ENCODE measurements around the gene HMGN3. TPM values are rescaled to one million over a fixed set of nuclear protein-coding genes. Genes with fewer than 3 reads are reported as not detected.

Gene HMGN3
- total RNA-seq, 1 experiment from 2014 or later: 183 TPM

DNA sequence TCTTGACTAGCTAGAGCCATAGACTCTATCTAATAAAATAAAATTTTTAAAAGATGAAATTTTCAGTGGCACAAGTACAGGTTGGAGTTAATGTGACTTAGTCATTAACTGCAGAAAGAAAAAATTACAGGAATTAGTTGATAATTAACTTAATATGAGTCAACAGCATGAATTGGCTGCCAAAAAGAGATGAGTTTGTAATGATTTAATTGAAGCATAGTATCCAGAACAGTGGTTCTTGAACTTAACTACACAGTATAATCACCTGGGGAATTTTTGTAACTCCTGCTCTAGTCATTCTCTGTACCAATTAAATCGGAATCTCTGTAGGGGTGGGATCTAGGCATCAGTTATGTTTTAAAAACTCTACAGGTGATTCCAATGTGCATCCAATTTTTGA lies 46.3 kb upstream of the HMGN3 start:
- Histone ChIP-seq H3K27ac (ENCODE audit: insufficient read length, low read depth, low read length) (no peak overlapping the region), H3K18ac (ENCODE audit: insufficient read length, low read depth, low read length) (no peak overlapping the region), H2BK5ac (ENCODE audit: insufficient read length, low read length) (no peak overlapping the region), H4K91ac (ENCODE audit: insufficient read length, low read depth, low read length) (no peak overlapping the region), H3K4me2 (ENCODE audit: insufficient read depth, insufficient read length, low read length) (no peak overlapping the region), H3K23ac (ENCODE audit: insufficient read length, low read depth, low read length) (no peak overlapping the region), H3K9me3 (ENCODE audit: control insufficient read depth, low read depth, low read length) (no peaks in the 10 kb centered on the region), H2AFZ (ENCODE audit: low read length) (no peak overlapping the region), H3K23me2 (ENCODE audit: insufficient read length, low read depth, low read length, poor library complexity, severe bottlenecking) (no peaks in the 10 kb centered on the region), H3K27me3 (ENCODE audit: insufficient read depth, low read length) (no peaks in the 10 kb centered on the region), H3K56ac (ENCODE audit: insufficient read length, low read depth, low read length) (no peak overlapping the region), H2BK20ac (ENCODE audit: low read depth, low read length, poor library complexity, severe bottlenecking) (no peak overlapping the region), H4K5ac (ENCODE audit: insufficient read length, low read depth, low read length) (no peak overlapping the region), H2BK15ac (ENCODE audit: low read depth, low read length) (no peak overlapping the region), H3K79me2 (ENCODE audit: insufficient read depth, low read length) (no peaks in the 10 kb centered on the region; the same call in 1 of the 2 replicates), H2BK12ac (ENCODE audit: insufficient read length, low read depth, low read length) (no peak overlapping the region), H3K9ac (ENCODE audit: extremely low read depth, insufficient read length, low read length) (no peak overlapping the region), H3K4ac (ENCODE audit: low read depth, low read length) (no peak overlapping the region), H2BK120ac (ENCODE audit: low read depth, low read length, poor library complexity, severe bottlenecking) (no peak overlapping the region), H3K79me1 (ENCODE audit: insufficient read depth, low read depth, low read length, poor library complexity, severe bottlenecking) (no peaks in the 10 kb centered on the region), H4K8ac (replicated peaks; ENCODE audit: insufficient read length, low read depth, low read length) (no peak overlapping the region), H3K4me1 (ENCODE audit: insufficient read depth, low read length) (no peaks in the 10 kb centered on the region), H4K20me1 (ENCODE audit: control insufficient read depth, insufficient read depth, insufficient read length) (no peaks in the 10 kb centered on the region), H2AK5ac (ENCODE audit: insufficient read length, low read length) (no peak overlapping the region), H3K14ac (ENCODE audit: insufficient read depth, low read length) (no peak overlapping the region), H3T11ph (ENCODE audit: low read length) (no peak overlapping the region)
- Mint-ChIP-seq H3K27ac (no peak overlapping the region), H3K36me3 (ENCODE audit: insufficient read depth in 1 of 3, low read depth in 3 of 3) (peaks cover 4 to 13% (median 6%) of the 10 kb centered on the region in 3 experiments; a peak in 6 of 7 replicates), H3K27me3 (ENCODE audit: low read depth) (no peaks in the 10 kb centered on the region; the same call in 1 of the 2 replicates), H3K9me3 (peaks cover 15 to 18% of the 10 kb centered on the region in 2 experiments; a peak in 4 of 5 replicates), H3K4me3 (no peak overlapping the region), H3K4me1 (peaks cover 3% of the 10 kb centered on the region in 2 experiments; a peak in 3 of 4 replicates)
- no peak for TF ChIP-seq CTCF (conservative IDR thresholded peaks at IDR 0.05)
- no peak for DNase-seq
- no CpG with 5 or more reads among the region's 1 CpG for WGBS (ENCODE audit: extremely low coverage, insufficient read length, low lambda C conversion rate)

Data from H9 (cell line).